ENCODE data around the gene CD86.

CD86 gene

DNA sequence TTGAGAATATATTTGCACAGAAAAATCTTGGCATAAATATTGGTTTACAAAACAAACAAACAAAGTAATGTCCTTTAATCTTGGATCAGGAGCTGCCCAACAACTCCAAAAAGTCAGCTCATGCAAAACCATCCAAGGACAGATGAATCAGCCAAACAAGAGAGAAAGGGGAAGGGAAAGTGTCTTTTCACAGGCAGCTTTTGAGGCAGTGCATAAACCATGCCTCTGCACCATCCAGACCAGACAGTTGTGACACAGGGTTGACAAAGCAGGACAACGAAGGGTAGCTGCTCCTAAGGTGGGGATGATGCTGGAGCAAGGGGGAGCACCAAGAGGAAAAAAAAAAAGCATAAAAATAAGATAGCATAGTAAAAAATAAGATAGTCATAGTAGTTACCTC is 8.7 kb downstream of the CD86 start:
- Histone ChIP-seq H3K27ac (ENCODE audit: low read length) (no peak overlapping the region), H3K4me1 (ENCODE audit: insufficient read depth, low read length) (no peaks in the 10 kb centered on the region), H3K9me3 (ENCODE audit: insufficient read depth, low read depth, low read length) (no peaks in the 10 kb centered on the region), H3K36me3 (ENCODE audit: insufficient read depth, low read depth, low read length) (no peaks in the 10 kb centered on the region), H3K9ac (ENCODE audit: low read depth, low read length) (no peak overlapping the region), H3K4me3 (ENCODE audit: low read length) (no peak overlapping the region), H3K27me3 (ENCODE audit: insufficient read depth, low read length) (no peaks in the 10 kb centered on the region)

DNA sequence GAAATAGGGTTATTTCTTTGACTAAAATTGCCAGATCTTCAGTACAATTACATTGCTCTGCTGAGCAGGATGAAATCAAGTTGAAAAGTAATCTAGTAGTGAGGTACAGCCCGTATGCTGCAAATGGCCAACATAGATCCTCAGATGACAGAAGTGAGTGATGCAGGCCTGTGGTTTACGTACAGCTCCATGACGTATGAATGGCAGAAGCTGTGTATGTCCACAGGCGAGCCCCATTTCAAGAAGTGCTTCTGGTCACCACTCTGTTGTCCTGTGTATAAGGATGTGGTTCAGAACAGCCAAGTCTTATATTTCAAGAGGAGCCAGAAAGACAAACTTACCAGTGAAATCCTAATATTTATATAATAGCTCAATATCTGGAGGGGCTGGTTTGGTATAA is 9.2 kb downstream of the CD86 start:
- Histone ChIP-seq H3K9ac (ENCODE audit: low read depth, low read length) (no peak overlapping the region), H3K27ac (ENCODE audit: low read length) (no peak overlapping the region), H3K9me3 (ENCODE audit: insufficient read depth, low read depth, low read length) (no peaks in the 10 kb centered on the region), H3K27me3 (ENCODE audit: insufficient read depth, low read length) (no peaks in the 10 kb centered on the region), H3K36me3 (ENCODE audit: insufficient read depth, low read depth, low read length) (no peaks in the 10 kb centered on the region), H3K4me3 (ENCODE audit: low read length) (no peak overlapping the region), H3K4me1 (ENCODE audit: insufficient read depth, low read length) (no peaks in the 10 kb centered on the region)

DNA sequence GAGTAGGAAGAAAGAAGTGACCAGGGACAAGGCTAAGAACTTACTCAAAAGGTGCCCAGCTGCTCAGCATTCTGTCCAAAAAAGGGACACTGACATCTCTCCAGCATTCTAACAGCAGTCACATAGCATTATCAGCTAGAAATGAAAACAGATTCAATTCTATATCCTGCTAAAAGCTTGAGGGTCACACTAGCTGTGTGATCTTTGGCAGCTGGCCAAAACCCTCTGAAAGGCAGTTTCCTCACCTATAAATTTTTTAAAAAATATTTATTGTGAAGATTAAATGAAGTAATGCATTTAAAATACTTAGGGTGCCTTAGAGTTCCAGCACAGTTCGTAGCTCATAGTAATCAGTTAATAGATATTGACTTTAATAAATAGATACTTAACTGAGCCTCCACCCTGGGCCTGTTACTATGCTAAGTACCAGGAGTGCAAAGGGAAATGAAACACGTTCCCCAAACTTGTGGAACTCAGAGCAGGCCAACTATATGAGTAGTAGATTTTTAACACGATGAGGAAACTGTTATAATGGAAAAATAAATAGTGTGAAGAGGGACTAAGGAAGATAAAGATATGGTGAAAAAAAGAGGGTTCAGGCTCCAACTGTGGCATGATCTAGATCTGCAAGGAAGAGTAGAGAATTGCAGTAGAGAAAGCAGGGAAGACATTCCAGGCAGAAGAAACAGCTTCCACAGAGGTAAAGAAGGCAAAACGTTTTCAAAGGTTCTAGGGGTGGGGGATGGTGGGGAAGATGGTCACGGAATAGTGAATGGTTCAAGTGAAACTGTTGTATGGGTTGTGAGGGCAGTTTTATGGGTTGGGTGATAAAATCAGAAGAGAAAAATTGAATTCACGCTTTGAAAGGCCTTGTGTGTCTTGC is 11.4 kb downstream of the CD86 start:
- Histone ChIP-seq H3K4me1 (ENCODE audit: insufficient read depth, low read length) (no peaks in the 10 kb centered on the region), H3K36me3 (ENCODE audit: insufficient read depth, low read depth, low read length) (no peaks in the 10 kb centered on the region), H3K4me3 (ENCODE audit: low read length) (no peak overlapping the region), H3K9ac (ENCODE audit: low read depth, low read length) (no peak overlapping the region), H3K27ac (ENCODE audit: low read length) (no peak overlapping the region), H3K9me3 (ENCODE audit: insufficient read depth, low read depth, low read length) (no peaks in the 10 kb centered on the region), H3K27me3 (ENCODE audit: insufficient read depth, low read length) (no peaks in the 10 kb centered on the region)

DNA sequence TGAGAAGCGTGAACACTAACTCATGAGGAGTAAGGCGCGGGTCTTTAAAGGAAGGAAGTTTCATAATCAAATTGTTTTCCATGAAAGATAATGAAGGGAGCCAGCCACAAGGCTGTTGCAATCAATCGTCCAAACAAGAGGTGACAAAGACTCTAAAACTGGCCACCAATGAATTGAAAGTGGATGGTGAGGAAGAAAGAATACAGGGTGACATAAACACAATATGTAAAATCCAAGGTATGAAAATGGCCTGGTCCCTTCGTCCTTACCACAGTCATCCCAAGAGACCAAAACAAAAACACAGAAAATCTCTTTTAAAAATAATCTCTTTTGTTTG is 12.0 kb downstream of the CD86 start:
- H3K27me3 ChIP-seq (ENCODE audit: insufficient read depth, low read length): no peaks in the 10 kb centered on the region
- no peaks in the 10 kb centered on the region for H3K4me1 ChIP-seq (ENCODE audit: insufficient read depth, low read length)
- no peaks in the 10 kb centered on the region for H3K9me3 ChIP-seq (ENCODE audit: insufficient read depth, low read depth, low read length)
- no peak overlapping the region for H3K4me3 ChIP-seq (ENCODE audit: low read length)
- H3K9ac ChIP-seq (ENCODE audit: low read depth, low read length): no peak overlapping the region
- H3K36me3 ChIP-seq (ENCODE audit: insufficient read depth, low read depth, low read length): no peaks in the 10 kb centered on the region
- no peak overlapping the region for H3K27ac ChIP-seq (ENCODE audit: low read length)

DNA sequence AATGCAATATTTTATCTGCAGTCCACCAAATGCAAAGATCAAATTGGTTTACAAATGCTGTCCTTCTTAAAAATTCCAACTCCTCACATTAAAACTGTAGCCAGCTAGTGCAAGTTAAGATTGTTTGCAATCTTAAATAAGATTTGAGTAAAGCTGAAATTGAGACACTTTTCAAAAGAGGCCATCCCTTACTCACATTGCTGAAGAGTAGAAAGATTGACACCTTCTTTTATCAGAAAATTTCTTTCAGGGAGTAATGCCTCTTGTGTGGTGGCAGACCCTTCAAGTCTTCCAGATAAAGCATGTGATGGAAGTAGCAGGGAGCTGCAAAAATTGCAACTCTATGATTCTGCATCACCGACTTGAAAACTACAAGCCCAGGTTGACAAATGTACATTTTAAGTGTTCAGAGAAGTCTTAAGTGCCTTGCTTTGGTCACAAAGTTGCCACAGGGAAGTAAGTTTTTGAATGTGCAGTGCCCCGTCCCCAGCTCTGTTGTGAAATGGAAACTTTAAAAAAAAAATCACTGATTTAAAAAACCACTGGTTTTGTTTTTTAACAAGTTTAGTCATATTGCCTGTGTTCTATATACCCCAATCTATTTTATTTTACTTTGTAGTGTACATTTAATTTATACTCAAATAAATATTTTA is 12.6 kb downstream of the CD86 start:
- H3K9me3 ChIP-seq (ENCODE audit: insufficient read depth, low read depth, low read length): no peaks in the 10 kb centered on the region
- no peak overlapping the region for H3K4me3 ChIP-seq (ENCODE audit: low read length)
- H3K9ac ChIP-seq (ENCODE audit: low read depth, low read length): no peak overlapping the region
- no peaks in the 10 kb centered on the region for H3K4me1 ChIP-seq (ENCODE audit: insufficient read depth, low read length)
- H3K27me3 ChIP-seq (ENCODE audit: insufficient read depth, low read length): no peaks in the 10 kb centered on the region
- H3K27ac ChIP-seq (ENCODE audit: low read length): no peak overlapping the region
- no peaks in the 10 kb centered on the region for H3K36me3 ChIP-seq (ENCODE audit: insufficient read depth, low read depth, low read length)

DNA sequence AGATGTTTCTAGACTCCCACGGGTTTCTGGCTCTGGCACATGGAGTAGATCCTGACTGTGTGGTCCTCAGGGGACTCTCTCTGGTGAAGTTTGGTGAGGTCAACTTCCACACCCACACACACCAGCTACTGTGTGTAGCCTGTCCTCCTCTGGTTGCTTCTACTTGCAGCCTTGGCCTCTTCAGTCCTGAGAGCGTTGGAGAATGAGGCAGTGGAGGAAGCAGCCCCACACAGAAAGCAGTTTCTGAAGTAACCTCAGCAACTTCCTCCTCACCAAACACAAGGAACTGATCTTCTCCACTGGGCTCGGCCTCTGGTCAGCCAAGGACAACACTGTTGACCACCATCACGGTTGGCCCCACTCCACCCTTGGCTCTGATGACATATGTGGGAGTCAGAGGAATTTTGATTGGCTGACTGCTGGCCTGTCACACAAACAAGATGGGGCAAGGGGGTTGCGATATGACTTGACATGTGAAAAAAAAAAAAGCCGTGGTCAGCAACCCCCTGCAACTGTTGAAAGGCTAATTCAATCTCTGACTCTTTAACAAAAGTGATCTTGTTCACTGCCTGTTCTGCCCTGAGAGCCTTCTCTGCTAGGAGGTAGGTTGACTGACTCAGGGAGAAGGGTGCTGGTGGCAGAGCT is 19.6 kb downstream of the CD86 start:
- H3K4me1 ChIP-seq (ENCODE audit: insufficient read depth, low read length): no peaks in the 10 kb centered on the region
- H3K27me3 ChIP-seq (ENCODE audit: insufficient read depth, low read length): no peaks in the 10 kb centered on the region
- H3K27ac ChIP-seq (ENCODE audit: low read length): no peak overlapping the region
- no peak overlapping the region for H3K9ac ChIP-seq (ENCODE audit: low read depth, low read length)
- no peak overlapping the region for H3K4me3 ChIP-seq (ENCODE audit: low read length)
- H3K36me3 ChIP-seq (ENCODE audit: insufficient read depth, low read depth, low read length): no peaks in the 10 kb centered on the region
- no peaks in the 10 kb centered on the region for H3K9me3 ChIP-seq (ENCODE audit: insufficient read depth, low read depth, low read length)

DNA sequence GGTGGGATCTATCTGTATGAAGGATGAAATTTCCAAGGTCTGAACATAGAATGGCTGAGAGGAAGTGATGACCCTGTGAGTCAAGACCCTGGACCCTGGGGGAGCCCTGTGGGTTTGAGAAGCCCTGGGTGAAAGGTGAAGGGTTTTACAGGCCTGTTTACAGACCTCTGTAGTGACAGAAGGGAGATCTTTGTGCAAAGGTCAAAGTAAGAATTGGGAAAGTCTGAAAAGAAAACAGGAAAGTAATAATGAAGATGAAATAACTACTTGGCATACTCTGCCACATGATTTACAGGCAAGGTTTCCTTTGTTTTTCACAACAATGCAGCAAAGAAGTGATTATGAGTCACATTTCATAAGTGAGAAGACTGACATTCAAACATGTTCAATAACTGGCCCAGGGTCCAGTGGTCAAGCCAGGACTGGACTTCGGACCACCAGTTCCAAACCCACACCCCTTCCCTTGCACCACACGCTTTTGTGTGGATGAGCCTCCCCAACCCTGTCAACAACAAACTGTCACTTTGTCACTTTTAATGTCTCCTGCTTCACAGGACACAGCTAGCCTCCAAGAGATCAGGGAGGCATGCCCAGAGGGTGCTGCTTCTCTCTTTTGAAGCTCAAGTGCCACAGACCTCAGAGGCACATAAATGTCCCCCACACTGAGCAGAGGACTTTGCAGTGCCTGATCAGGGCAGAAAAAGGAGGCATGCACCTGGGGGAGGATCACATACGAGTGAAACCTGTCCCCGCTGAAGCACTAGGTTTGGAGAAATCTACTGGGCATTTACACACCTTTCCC is 21.5 kb downstream of the CD86 start:
- Histone ChIP-seq H3K27me3 (ENCODE audit: insufficient read depth, low read length) (no peaks in the 10 kb centered on the region), H3K9ac (ENCODE audit: low read depth, low read length) (no peak overlapping the region), H3K4me3 (ENCODE audit: low read length) (no peak overlapping the region), H3K4me1 (ENCODE audit: insufficient read depth, low read length) (no peaks in the 10 kb centered on the region), H3K9me3 (ENCODE audit: insufficient read depth, low read depth, low read length) (no peaks in the 10 kb centered on the region), H3K36me3 (ENCODE audit: insufficient read depth, low read depth, low read length) (no peaks in the 10 kb centered on the region), H3K27ac (ENCODE audit: low read length) (no peak overlapping the region)

DNA sequence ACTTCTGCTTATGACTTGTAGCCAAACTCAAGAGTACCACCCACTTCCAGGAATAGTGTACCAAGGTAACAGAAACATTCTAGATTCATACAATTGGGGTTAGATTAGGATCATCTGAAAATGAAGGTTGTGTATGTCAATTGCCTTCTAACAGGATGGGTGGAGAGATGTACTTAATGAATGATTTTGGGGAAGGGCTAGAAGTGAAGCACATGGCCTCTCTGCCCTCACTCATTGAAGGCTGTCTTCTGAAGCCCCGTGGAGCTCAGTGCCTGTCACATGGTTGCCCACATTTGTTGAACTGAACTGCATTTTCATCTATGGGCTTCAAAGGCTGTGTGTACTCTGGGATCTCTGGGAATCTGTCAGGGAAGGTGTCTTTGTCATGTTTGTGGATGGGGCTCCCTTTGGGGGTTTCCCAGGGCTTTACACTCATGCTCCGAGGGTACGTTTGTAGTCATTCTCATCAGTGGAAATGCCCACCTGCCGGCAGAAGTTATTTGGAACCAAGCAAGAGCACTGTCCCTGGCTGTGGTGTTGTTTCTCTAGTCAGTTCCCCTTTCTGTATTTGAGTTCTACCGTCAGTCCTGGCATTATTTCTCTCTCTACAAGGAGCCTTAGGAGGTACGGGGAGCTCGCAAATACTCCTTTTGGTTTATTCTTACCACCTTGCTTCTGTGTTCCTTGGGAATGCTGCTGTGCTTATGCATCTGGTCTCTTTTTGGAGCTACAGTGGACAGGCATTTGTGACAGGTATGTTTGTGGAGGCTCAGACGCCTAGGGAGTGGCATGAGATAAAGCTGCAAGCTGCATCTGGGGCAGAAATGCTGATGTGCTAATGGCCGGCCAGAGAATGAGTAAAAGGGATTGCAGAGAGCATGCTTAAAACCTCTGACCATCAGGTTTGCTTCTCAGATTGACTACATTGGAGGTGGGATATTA is 22.4 kb downstream of the CD86 start:
- Histone ChIP-seq H3K27ac (ENCODE audit: low read length) (no peak overlapping the region), H3K9me3 (ENCODE audit: insufficient read depth, low read depth, low read length) (no peaks in the 10 kb centered on the region), H3K9ac (ENCODE audit: low read depth, low read length) (no peak overlapping the region), H3K27me3 (ENCODE audit: insufficient read depth, low read length) (no peaks in the 10 kb centered on the region), H3K4me3 (ENCODE audit: low read length) (no peak overlapping the region), H3K4me1 (ENCODE audit: insufficient read depth, low read length) (no peaks in the 10 kb centered on the region), H3K36me3 (ENCODE audit: insufficient read depth, low read depth, low read length) (no peaks in the 10 kb centered on the region)

DNA sequence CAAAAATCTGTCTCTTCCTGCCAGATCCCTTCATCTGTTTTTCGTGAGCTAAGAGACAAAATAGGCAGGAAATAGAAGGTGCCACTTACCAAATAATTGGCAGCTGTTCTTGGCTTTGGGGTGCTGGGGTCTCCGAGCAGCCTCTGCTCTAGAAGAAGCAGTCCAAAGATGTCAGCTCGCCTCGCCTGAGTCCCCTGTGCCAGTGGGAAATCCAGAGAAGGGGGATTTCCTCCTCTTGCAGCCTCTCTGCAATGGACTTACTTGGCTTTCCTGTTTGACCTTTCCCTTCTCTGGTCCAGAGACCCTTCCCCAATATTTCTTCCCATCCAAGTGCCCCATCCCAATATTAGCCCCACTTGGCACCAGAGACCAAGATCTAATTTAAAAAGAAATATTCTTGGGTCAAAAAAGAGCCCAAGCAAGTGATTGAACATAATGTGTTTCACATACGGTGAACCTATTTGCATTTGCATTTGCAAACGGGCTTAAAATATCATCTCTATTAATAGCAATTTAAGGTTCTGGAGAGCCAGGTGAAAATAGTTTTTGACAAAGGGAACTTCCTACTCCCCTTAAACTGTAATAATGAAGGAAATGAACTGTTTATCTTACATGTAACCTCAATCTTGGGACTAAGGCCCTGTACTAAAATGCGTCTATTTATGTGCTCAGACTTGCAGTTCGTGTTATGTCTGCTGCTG is 23.2 kb downstream of the CD86 start:
- Histone ChIP-seq H3K4me3 (ENCODE audit: low read length) (no peak overlapping the region), H3K9me3 (ENCODE audit: insufficient read depth, low read depth, low read length) (no peaks in the 10 kb centered on the region), H3K9ac (ENCODE audit: low read depth, low read length) (no peak overlapping the region), H3K27me3 (ENCODE audit: insufficient read depth, low read length) (no peaks in the 10 kb centered on the region), H3K36me3 (ENCODE audit: insufficient read depth, low read depth, low read length) (no peaks in the 10 kb centered on the region), H3K4me1 (ENCODE audit: insufficient read depth, low read length) (no peaks in the 10 kb centered on the region), H3K27ac (ENCODE audit: low read length) (no peak overlapping the region)

DNA sequence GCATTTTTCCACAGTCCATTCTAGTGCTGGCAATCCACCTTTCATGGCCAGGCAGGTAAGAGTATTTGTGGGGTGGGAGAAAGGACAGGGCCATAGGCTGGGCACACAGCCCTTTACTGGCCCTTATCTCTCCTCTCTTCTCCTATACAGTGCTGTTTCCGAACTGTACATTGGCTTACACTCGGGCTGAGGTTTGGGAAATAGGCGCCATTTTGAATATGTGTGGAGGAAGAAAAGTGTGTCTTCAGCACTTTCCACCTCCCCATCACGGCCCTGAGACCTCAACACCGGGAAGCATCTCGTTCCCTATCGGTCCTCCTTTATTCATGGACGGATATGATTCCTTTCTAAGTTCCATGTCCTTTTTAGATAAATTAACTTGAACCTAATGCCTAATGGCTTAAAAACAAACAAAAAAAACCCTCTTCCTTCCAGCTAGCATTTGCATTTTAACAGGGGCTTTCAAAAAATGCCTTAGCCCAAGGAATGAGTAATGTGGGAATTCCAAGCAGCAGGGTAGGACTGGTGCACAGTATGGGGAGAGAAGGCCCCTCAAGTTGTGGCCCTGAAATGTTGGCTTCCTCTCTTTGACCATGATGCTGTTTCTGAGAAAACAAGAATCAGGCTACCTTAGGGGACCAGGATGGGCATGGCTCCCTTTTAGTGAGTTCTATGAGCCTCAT is 24.5 kb downstream of the CD86 start:
- Histone ChIP-seq H3K27ac (ENCODE audit: low read length) (no peak overlapping the region), H3K4me1 (ENCODE audit: insufficient read depth, low read length) (no peaks in the 10 kb centered on the region), H3K27me3 (ENCODE audit: insufficient read depth, low read length) (no peaks in the 10 kb centered on the region), H3K36me3 (ENCODE audit: insufficient read depth, low read depth, low read length) (no peaks in the 10 kb centered on the region), H3K4me3 (ENCODE audit: low read length) (no peak overlapping the region), H3K9ac (ENCODE audit: low read depth, low read length) (no peak overlapping the region), H3K9me3 (ENCODE audit: insufficient read depth, low read depth, low read length) (no peaks in the 10 kb centered on the region)

All from iPS-20b (cell line).